GM12864 (cell line): Measurements from ENCODE around the gene PEF1.

Experiments
- DNase-seq: peaks from one replicate; pipeline ENCODE4 v3.0.0-alpha.2; 2011; ENCODE audit warnings: low read depth
- H3K4me3 ChIP-seq: 2 replicates; pipeline ENCODE4 v1.5.1; 2011; ENCODE audit warnings: mild to moderate bottlenecking, low read depth, low read length, control low read depth
- TF ChIP-seq, protein P1 (sequence below): IDR thresholded peaks from 2 replicates; pipeline ENCODE4 v1.5.1; 2011; ENCODE audit warnings: low read depth, mild to moderate bottlenecking, moderate library complexity, low read length, control low read depth, inconsistent platforms; ENCODE audit errors: missing control alignments

PEF1 gene

GRCh38 chr1:31657020-31657804 is 12.5 kb upstream of the PEF1 start:
- TF ChIP-seq, protein P1, sequence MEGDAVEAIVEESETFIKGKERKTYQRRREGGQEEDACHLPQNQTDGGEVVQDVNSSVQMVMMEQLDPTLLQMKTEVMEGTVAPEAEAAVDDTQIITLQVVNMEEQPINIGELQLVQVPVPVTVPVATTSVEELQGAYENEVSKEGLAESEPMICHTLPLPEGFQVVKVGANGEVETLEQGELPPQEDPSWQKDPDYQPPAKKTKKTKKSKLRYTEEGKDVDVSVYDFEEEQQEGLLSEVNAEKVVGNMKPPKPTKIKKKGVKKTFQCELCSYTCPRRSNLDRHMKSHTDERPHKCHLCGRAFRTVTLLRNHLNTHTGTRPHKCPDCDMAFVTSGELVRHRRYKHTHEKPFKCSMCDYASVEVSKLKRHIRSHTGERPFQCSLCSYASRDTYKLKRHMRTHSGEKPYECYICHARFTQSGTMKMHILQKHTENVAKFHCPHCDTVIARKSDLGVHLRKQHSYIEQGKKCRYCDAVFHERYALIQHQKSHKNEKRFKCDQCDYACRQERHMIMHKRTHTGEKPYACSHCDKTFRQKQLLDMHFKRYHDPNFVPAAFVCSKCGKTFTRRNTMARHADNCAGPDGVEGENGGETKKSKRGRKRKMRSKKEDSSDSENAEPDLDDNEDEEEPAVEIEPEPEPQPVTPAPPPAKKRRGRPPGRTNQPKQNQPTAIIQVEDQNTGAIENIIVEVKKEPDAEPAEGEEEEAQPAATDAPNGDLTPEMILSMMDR = no peak
- no peak for DNase-seq
- H3K4me3 ChIP-seq = no peak overlapping the region

DNA sequence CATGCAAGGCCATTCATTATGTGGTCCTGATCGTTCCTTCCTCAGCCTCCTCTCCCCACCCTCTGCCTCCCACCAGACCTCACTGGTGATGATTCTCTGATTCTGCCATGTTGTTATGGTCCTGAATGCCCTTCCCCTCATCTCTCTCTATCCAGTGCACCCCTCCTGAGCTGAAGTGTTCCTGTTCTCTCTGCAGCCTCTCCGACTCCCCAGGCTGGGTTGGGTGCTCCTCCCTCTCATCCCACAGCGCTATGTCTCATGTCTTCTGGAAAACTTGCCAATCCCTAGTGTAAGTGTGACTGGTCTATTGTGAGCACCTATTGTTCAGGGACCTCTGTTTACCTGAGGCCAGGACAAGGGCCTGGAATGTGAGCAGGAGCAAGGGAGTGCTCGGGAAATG is 11.1 kb upstream of the PEF1 start:
- TF ChIP-seq, protein P1 = no peak
- no peak for DNase-seq
- no peak overlapping the region for H3K4me3 ChIP-seq

DNA sequence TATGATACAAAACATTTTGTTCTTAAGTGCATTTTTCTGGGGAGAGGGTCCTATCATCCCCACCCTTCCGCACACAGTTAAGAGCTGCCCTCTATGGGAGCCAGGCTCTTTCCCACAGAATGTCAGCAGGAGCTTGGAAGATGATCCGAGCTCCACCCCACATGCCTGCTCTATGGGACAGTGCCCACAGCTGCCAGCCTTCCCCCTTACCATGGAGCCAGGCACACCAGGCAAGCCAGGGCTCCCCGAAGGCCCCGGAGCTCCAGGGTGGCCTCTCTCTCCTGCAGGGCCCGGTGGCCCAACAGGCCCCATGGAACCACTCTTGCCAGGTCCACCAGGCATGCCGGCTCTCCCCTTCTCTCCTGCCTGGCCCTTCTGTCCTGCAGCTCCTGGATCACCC is 10.4 kb upstream of the PEF1 start:
- no peak overlapping the region for H3K4me3 ChIP-seq
- no peak for DNase-seq
- TF ChIP-seq, protein P1 = no peak

DNA sequence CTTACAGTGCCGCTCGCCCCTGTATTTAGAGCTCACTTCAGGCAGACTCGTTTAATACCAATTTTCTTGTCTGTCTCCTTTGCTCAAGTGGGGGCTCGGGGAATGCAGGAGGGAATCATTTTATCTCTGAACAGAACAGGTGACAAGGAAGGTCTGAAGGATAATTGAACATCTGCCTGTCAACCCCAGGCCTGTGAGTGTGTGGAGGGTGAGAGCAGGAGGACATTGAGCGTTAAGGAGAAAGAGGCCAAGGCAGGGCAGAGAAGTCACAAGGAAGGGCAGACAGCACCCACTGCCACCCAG is 9.7 kb upstream of the PEF1 start:
- H3K4me3 ChIP-seq = no peak overlapping the region
- no peak for DNase-seq
- TF ChIP-seq, protein P1 = no peak

- no peak overlapping the region for H3K4me3 ChIP-seq
- TF ChIP-seq, protein P1 = no peak
- no peak for DNase-seq
Measured at GRCh38 chr1:31653717-31654473, 9.2 kb upstream of the PEF1 start.

- DNase-seq = no peak
- no peak overlapping the region for H3K4me3 ChIP-seq
- TF ChIP-seq, protein P1 = no peak
Measured at GRCh38 chr1:31652891-31653499, 8.3 kb upstream of the PEF1 start.
